BLaER1 (cell line): ENCODE results near the gene SLCO4C1.

Experiments
- H3K27ac ChIP-seq: shearing (Covaris generic); formaldehyde crosslinking; 2 replicates; pipeline ENCODE4 v1.8.1; 2022
- H3K27me3 ChIP-seq: shearing (Covaris generic); formaldehyde crosslinking; 2 replicates; pipeline ENCODE4 v1.8.1; 2022
- H3K36me3 ChIP-seq: shearing (Covaris generic); formaldehyde crosslinking; 2 replicates; pipeline ENCODE4 v1.8.1; 2022
- H3K4me1 ChIP-seq: shearing (Covaris generic); formaldehyde crosslinking; 2 replicates; pipeline ENCODE4 v1.8.1; 2022
- H3K4me2 ChIP-seq: shearing (Covaris generic); formaldehyde crosslinking; 2 replicates; pipeline ENCODE4 v1.8.1; 2022
- H3K4me3 ChIP-seq: shearing (Covaris generic); formaldehyde crosslinking; 2 replicates; pipeline ENCODE4 v1.8.1; 2022
- H3K9ac ChIP-seq: shearing (Covaris generic); formaldehyde crosslinking; 2 replicates; pipeline ENCODE4 v1.8.1; 2022
- H3K9me3 ChIP-seq: shearing (Covaris generic); formaldehyde crosslinking; 2 replicates; pipeline ENCODE4 v1.8.1; 2022
- H4K20me1 ChIP-seq: shearing (Covaris generic); formaldehyde crosslinking; 2 replicates; pipeline ENCODE4 v1.8.1; 2022
- Cebpa-rat ChIP-seq: shearing (Covaris generic); IDR thresholded peaks from 2 replicates; pipeline ENCODE4 v1.8.1; 2022

The SLCO4C1 gene

GRCh38 chr5:102223542-102224477 lies 72.3 kb downstream of the SLCO4C1 start:
- no peak overlapping the region for H3K27ac ChIP-seq
- TF ChIP-seq Cebpa-rat = no peak
- H4K20me1 ChIP-seq = no peaks in the 10 kb centered on the region
- no peaks in the 10 kb centered on the region for H3K36me3 ChIP-seq
- no peaks in the 10 kb centered on the region for H3K27me3 ChIP-seq
- no peaks in the 10 kb centered on the region for H3K4me1 ChIP-seq
- no peak overlapping the region for H3K9ac ChIP-seq
- H3K9me3 ChIP-seq = peaks cover 18% of the 10 kb centered on the region
- H3K4me2 ChIP-seq = no peak overlapping the region
- no peak overlapping the region for H3K4me3 ChIP-seq

DNA sequence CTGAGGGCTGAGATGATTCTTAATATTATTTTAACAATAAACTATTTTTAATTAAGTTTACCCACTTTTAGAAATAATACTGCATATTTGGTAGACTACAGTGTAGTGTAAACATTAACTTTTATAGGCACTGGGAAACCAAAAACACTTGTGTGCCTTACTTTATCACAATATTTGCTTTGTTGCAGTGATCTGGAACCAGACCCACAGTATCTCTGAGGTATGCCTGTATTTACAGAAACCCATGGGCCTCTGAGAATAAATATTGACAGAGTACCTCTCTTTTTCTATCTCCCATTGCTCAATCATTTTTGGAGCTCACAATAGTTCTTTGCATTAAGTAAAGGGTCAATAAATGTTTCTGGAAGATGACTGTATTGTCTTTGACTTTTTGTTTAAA lies 73.3 kb downstream of the SLCO4C1 start:
- no peak for TF ChIP-seq Cebpa-rat
- no peaks in the 10 kb centered on the region for H3K36me3 ChIP-seq
- H3K27me3 ChIP-seq = no peaks in the 10 kb centered on the region
- no peak overlapping the region for H3K4me3 ChIP-seq
- no peak overlapping the region for H3K9ac ChIP-seq
- H3K9me3 ChIP-seq = peaks cover 18% of the 10 kb centered on the region
- no peaks in the 10 kb centered on the region for H4K20me1 ChIP-seq
- H3K4me2 ChIP-seq = no peak overlapping the region
- no peaks in the 10 kb centered on the region for H3K4me1 ChIP-seq
- no peak overlapping the region for H3K27ac ChIP-seq

- Histone ChIP-seq H3K4me1 (no peaks in the 10 kb centered on the region), H3K27ac (no peak overlapping the region), H3K36me3 (no peaks in the 10 kb centered on the region), H3K27me3 (no peaks in the 10 kb centered on the region), H3K9ac (no peak overlapping the region), H3K4me2 (no peak overlapping the region), H3K4me3 (no peak overlapping the region), H4K20me1 (no peaks in the 10 kb centered on the region), H3K9me3 (peaks cover 18% of the 10 kb centered on the region)
- no peak for TF ChIP-seq Cebpa-rat
Observed at GRCh38 chr5:102221949-102222348, 74.1 kb downstream of the SLCO4C1 start.

- no peak overlapping the region for H3K9ac ChIP-seq
- no peak overlapping the region for H3K4me2 ChIP-seq
- H4K20me1 ChIP-seq = no peaks in the 10 kb centered on the region
- no peak overlapping the region for H3K27ac ChIP-seq
- H3K36me3 ChIP-seq = no peaks in the 10 kb centered on the region
- H3K27me3 ChIP-seq = no peaks in the 10 kb centered on the region
- H3K4me1 ChIP-seq = no peaks in the 10 kb centered on the region
- H3K9me3 ChIP-seq = peaks cover 18% of the 10 kb centered on the region
- TF ChIP-seq Cebpa-rat = no peak
- no peak overlapping the region for H3K4me3 ChIP-seq
Observed at GRCh38 chr5:102218159-102218558, 77.9 kb downstream of the SLCO4C1 start.

GRCh38 chr5:102216678-102217077 lies 79.4 kb downstream of the SLCO4C1 start:
- Histone ChIP-seq H4K20me1 (no peaks in the 10 kb centered on the region), H3K27me3 (no peaks in the 10 kb centered on the region), H3K9ac (no peak overlapping the region), H3K9me3 (peaks cover 9% of the 10 kb centered on the region; the same call in 1 of the 2 replicates), H3K27ac (no peak overlapping the region), H3K4me2 (no peak overlapping the region), H3K4me1 (no peaks in the 10 kb centered on the region), H3K4me3 (no peak overlapping the region), H3K36me3 (no peaks in the 10 kb centered on the region)
- no peak for TF ChIP-seq Cebpa-rat

GRCh38 chr5:102211165-102211564 lies 84.9 kb downstream of the SLCO4C1 start:
- H3K9me3 ChIP-seq = no peaks in the 10 kb centered on the region
- H3K4me2 ChIP-seq = no peak overlapping the region
- no peaks in the 10 kb centered on the region for H3K27me3 ChIP-seq
- no peak overlapping the region for H3K4me3 ChIP-seq
- TF ChIP-seq Cebpa-rat = no peak
- no peak overlapping the region for H3K27ac ChIP-seq
- no peak overlapping the region for H3K9ac ChIP-seq
- H3K36me3 ChIP-seq = no peaks in the 10 kb centered on the region
- H4K20me1 ChIP-seq = no peaks in the 10 kb centered on the region
- H3K4me1 ChIP-seq = no peaks in the 10 kb centered on the region

DNA sequence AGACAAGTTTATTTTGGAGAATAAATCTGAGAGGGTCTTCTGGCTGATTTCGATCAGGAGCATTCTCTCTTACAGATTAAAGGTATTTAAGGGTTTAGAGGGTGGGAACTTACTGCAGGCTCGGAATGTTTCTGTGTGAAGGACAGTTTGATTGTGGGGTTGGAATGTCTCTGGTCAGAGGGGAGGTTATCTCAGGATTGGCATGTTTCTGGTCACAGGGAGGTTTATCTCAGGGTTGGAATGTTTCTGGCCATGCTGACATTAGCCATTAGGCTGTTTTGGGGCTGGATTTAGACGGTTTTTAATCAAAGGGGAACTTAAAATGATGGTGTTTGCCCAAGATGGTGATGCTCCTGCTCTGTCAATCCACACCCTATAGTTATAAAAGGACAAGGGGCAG lies 95.2 kb downstream of the SLCO4C1 start:
- Histone ChIP-seq H4K20me1 (no peaks in the 10 kb centered on the region), H3K27me3 (no peaks in the 10 kb centered on the region), H3K4me2 (no peak overlapping the region), H3K27ac (no peak overlapping the region), H3K9me3 (no peaks in the 10 kb centered on the region), H3K9ac (no peak overlapping the region), H3K4me1 (no peaks in the 10 kb centered on the region), H3K4me3 (no peak overlapping the region), H3K36me3 (no peaks in the 10 kb centered on the region)
- no peak for TF ChIP-seq Cebpa-rat

GRCh38 chr5:102196481-102196880 lies 99.6 kb downstream of the SLCO4C1 start:
- no peak overlapping the region for H3K27ac ChIP-seq
- no peak overlapping the region for H3K4me2 ChIP-seq
- H3K27me3 ChIP-seq = no peaks in the 10 kb centered on the region
- no peak overlapping the region for H3K4me3 ChIP-seq
- no peak for TF ChIP-seq Cebpa-rat
- H3K9ac ChIP-seq = no peak overlapping the region
- H3K36me3 ChIP-seq = no peaks in the 10 kb centered on the region
- no peaks in the 10 kb centered on the region for H3K9me3 ChIP-seq
- no peaks in the 10 kb centered on the region for H3K4me1 ChIP-seq
- no peaks in the 10 kb centered on the region for H4K20me1 ChIP-seq
